Activated T-helper 1 cell treated with anti-CD3 and anti-CD28 coated beads, Interleukin-12 subunit alpha, Interleukin-12 subunit beta, Interleukin-2, Interleukin-4 antibody, amounts not matched to agents 30 ng/mL and 10 ng/mL and 1 ng/mL, durations not matched to agents 14 hours and 24 hours and 36 hours (primary cell): ENCODE measurements around the gene KRTAP4-1. TPM values are rescaled to one million over a fixed set of nuclear protein-coding genes. Genes with fewer than 3 reads are reported as not detected.
"Not testable (repeated sequence)": the region's sequence is repeated elsewhere in the genome, so short reads cannot be mapped to it uniquely, and the experiment has no call there.

Source experiments
- DNase-seq: peaks from one replicate; pipeline ENCODE4 v3.0.0; 2021; ENCODE audit warnings: low spot score
- H3K27ac Mint-ChIP-seq: one replicate; pipeline ENCODE4 v1.8.0; 2021; ENCODE audit warnings: mild to moderate bottlenecking, mixed read lengths
- H3K27me3 Mint-ChIP-seq: one replicate; pipeline ENCODE4 v1.8.0; 2022; ENCODE audit warnings: mild to moderate bottlenecking, moderate library complexity, mixed read lengths; ENCODE audit not compliant: insufficient read depth
- H3K36me3 Mint-ChIP-seq: one replicate; pipeline ENCODE4 v1.8.0; 2021; ENCODE audit warnings: low read depth, mixed read lengths
- H3K4me1 Mint-ChIP-seq: one replicate; pipeline ENCODE4 v1.8.0; 2021; ENCODE audit warnings: low read depth, mixed read lengths
- H3K4me3 Mint-ChIP-seq: one replicate; pipeline ENCODE4 v1.8.0; 2021; ENCODE audit warnings: mild to moderate bottlenecking, moderate library complexity, mixed read lengths
- H3K9me3 Mint-ChIP-seq: one replicate; pipeline ENCODE4 v1.8.0; 2021; ENCODE audit warnings: mixed read lengths
- intact Hi-C: fragments of 100-400 bp; cut with micrococcal nuclease; formaldehyde crosslinking; loops from one replicate; pipeline ENCODE4 v1.15.1; 2024
- total RNA-seq: library from RNA; stranded (reverse); gene quantifications from 2 replicates; pipeline ENCODE4 v1.2.3, GENCODE V29; 2022

KRTAP4-1 gene
- total RNA-seq, 1 donor from 2014 or later = not detected

DNA sequence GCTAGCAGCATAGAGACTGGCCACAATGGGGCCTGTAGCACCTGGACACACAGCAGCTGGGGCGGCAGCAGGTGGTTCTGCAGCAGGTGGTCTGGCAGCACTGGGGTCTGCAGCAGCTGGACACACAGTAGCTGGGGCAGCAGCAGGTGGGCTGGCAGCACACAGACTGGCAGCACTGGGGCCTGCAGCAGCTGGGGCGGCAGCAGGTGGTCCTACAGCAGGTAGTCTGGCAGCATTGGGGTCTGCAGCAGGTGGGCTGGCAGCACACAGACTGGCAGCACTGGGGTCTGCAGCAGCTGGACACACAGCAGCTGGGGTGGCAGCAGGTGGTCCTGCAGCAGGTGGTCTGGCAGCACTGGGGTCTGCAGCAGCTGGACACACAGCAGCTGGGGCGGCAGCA lies 24.5 kb downstream of the KRTAP4-1 start:
- intact Hi-C loops, H3K27ac Mint-ChIP-seq, H3K36me3 Mint-ChIP-seq, DNase-seq, H3K4me3 Mint-ChIP-seq, H3K9me3 Mint-ChIP-seq, H3K4me1 Mint-ChIP-seq, H3K27me3 Mint-ChIP-seq: not testable (repeated sequence)

DNA sequence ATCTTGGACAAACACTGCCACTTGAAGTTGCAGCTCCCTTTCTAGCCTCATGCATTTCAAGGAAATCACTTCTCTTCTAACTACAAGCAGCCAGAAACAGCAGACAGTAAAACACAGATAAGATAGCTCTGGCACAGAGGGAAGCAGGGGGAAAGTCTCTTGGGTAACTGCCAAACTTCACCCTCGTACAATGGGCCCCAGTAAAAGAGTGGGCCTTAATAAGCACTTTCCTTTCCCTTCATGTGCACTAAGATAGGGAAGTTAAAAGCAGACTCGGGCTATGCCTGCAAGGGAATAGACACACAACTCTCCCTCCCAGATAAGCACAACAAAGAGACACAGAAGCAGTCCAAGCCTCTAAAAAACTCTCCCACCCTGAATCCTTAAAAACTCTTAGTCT lies 30.9 kb downstream of the KRTAP4-1 start:
- intact Hi-C loops = no loop called here
- Mint-ChIP-seq H3K4me1 (no peaks in the 10 kb centered on the region), H3K9me3 (no peaks in the 10 kb centered on the region), H3K27me3 (peaks cover 6% of the 10 kb centered on the region), H3K27ac (no peak overlapping the region), H3K4me3 (no peak overlapping the region), H3K36me3 (no peaks in the 10 kb centered on the region)
- no peak for DNase-seq

GRCh38 chr17:41151525-41151924 lies 33.2 kb downstream of the KRTAP4-1 start:
- no peak for DNase-seq
- Mint-ChIP-seq H3K4me3 (no peak overlapping the region), H3K36me3 (no peaks in the 10 kb centered on the region), H3K27ac (no peak overlapping the region), H3K4me1 (no peaks in the 10 kb centered on the region), H3K9me3 (no peaks in the 10 kb centered on the region), H3K27me3 (peaks cover 6% of the 10 kb centered on the region)
- intact Hi-C loops = no loop called here

- intact Hi-C loops = no loop called here
- Mint-ChIP-seq H3K4me3 (no peak overlapping the region), H3K4me1 (no peaks in the 10 kb centered on the region), H3K27me3 (peaks cover 7% of the 10 kb centered on the region), H3K27ac (no peak overlapping the region), H3K36me3 (no peaks in the 10 kb centered on the region), H3K9me3 (no peaks in the 10 kb centered on the region)
- no peak for DNase-seq
Observed at GRCh38 chr17:41150026-41150425, 34.7 kb downstream of the KRTAP4-1 start.

DNA sequence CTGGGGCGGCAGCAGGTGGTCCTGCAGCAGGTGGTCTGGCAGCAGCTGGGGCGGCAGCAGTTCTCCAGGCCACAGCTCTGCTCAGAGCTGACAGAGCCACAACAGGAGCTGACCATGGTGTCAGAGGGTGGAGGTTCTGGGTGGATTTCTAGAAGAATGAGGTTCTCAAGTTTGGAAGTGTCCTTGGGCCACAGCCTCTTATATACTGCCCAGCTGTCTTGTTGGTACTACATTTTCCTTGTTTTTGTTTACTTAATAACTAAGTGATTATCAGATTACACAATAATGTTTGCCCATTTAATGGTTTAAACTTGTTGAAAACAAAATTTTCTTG lies 35.1 kb downstream of the KRTAP4-1 start, which contains the start of gene KRTAP4-5:
Gene KRTAP4-5 (minus strand): TSS at position 174 of the 334 bp plus-strand sequence. CDS start 58 bp downstream, at position 116.
- H3K27ac Mint-ChIP-seq = no peak within 1 kb of the TSS
- no peak for DNase-seq
- peaks cover 6% of the 10 kb centered on the region for H3K27me3 Mint-ChIP-seq
- H3K9me3 Mint-ChIP-seq = no peaks in the 10 kb centered on the region
- H3K4me1 Mint-ChIP-seq = no peaks in the 10 kb centered on the region
- no peak within 1 kb of the TSS for H3K4me3 Mint-ChIP-seq
- intact Hi-C loops = no loop called here
- H3K36me3 Mint-ChIP-seq = no peaks in the 10 kb centered on the region

DNA sequence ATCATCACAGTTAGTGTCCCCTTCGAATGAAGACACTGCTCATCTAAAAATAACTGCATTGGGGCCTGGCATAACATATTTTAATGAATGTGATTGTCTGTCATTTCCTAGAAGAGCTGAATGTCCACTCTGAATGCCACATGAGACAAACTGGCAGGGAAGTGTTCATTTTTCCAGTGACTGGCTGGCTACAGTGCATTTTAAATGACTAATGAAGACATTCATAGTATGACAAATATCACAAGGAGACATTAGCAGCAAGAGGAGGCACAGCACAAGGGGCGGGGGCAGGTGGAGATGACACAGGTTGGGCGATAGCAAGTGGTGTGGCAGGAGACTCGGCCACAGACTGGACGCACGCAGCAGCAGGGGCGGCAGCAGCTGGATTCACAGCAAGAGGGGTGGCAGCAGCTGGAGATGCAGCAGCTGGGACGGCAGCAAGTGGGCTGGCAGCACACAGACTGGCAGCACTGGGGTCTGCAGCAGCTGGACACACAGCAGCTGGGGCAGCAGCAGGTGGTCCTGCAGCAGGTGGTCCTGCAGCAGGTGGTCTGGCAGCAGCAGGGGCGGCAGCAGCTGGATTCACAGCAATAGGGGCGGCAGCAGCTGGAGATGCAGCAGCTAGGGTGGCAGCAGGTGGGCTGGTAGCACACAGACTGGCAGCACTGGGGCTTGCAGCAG lies 35.6 kb downstream of the KRTAP4-1 start:
- H3K27me3 Mint-ChIP-seq, H3K4me3 Mint-ChIP-seq, H3K4me1 Mint-ChIP-seq, H3K9me3 Mint-ChIP-seq, H3K27ac Mint-ChIP-seq, intact Hi-C loops, H3K36me3 Mint-ChIP-seq, DNase-seq: not testable (repeated sequence)

DNA sequence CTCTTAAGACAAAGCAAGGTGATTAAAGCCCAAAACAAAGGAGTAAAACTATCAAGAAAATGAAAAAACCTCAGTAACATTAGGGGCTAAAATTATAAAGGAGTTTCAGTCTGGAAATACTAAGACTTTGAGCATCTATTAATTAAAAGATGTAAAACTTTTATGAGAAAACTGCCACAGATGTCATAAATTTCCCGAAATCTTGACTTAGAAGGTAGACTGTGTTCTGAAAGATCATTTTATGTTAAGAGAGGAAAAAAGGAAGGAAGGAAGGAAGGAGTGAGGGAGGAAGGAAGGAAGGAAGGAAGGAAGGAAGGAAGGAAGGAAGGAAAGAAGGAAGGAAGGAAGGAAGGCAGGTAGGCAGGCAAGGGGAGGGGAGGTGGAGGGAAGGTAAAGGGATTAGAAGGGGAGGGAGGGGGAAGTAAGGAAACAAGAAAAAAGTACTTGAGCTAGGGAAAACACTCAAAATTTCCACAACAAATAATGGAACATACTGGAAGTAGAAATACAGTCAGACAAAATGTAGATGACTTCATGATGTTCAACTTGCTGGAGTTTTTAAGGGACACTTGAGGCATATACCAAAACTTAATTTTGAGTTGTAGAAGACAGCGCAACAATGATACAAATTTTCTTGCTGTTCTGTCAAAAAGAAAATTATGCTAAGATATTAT lies 37.0 kb downstream of the KRTAP4-1 start:
- no peak overlapping the region for H3K4me3 Mint-ChIP-seq
- no peak for DNase-seq
- peaks cover 3% of the 10 kb centered on the region for H3K27me3 Mint-ChIP-seq
- no peak overlapping the region for H3K27ac Mint-ChIP-seq
- intact Hi-C loops = no loop called here
- H3K36me3 Mint-ChIP-seq = no peaks in the 10 kb centered on the region
- H3K4me1 Mint-ChIP-seq = no peaks in the 10 kb centered on the region
- peaks cover 14% of the 10 kb centered on the region for H3K9me3 Mint-ChIP-seq

DNA sequence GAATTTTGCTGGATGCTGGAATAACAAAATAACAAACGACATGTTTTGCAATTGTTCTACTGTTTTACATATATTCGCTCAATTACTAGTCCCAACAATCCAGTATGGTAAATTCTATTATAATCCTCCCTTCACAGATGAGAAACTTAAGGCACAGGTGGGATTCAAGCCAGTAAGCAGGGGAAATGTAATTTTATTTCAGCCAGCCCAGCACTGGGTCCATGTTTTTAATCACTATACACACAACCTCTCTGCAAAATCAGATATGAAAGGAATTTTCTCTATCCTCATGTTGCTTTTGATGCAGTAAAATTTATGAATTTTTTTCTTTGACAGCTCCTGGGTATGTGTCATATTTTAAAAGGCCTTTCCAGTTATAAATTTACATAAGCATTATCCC lies 39.5 kb downstream of the KRTAP4-1 start:
- Mint-ChIP-seq H3K9me3 (peaks cover 27% of the 10 kb centered on the region), H3K4me1 (no peaks in the 10 kb centered on the region), H3K27ac (no peak overlapping the region), H3K4me3 (no peak overlapping the region), H3K36me3 (no peaks in the 10 kb centered on the region), H3K27me3 (peaks cover 3% of the 10 kb centered on the region)
- intact Hi-C loops = no loop called here
- no peak for DNase-seq

GRCh38 chr17:41144846-41145245 lies 39.9 kb downstream of the KRTAP4-1 start:
- no peak overlapping the region for H3K27ac Mint-ChIP-seq
- peaks cover 3% of the 10 kb centered on the region for H3K27me3 Mint-ChIP-seq
- intact Hi-C loops = no loop called here
- H3K36me3 Mint-ChIP-seq = no peaks in the 10 kb centered on the region
- H3K4me1 Mint-ChIP-seq = no peaks in the 10 kb centered on the region
- peaks cover 27% of the 10 kb centered on the region for H3K9me3 Mint-ChIP-seq
- H3K4me3 Mint-ChIP-seq = no peak overlapping the region
- no peak for DNase-seq

- intact Hi-C loops = no loop called here
- Mint-ChIP-seq H3K4me3 (no peak overlapping the region), H3K27ac (no peak overlapping the region), H3K27me3 (peaks cover 1% of the 10 kb centered on the region), H3K36me3 (no peaks in the 10 kb centered on the region), H3K9me3 (peaks cover 31% of the 10 kb centered on the region), H3K4me1 (no peaks in the 10 kb centered on the region)
- no peak for DNase-seq
Observed at GRCh38 chr17:41141361-41141760, 43.4 kb downstream of the KRTAP4-1 start.

- Mint-ChIP-seq H3K4me3 (no peak within 1 kb of the TSS), H3K27me3 (peaks cover 1% of the 10 kb centered on the region), H3K4me1 (no peaks in the 10 kb centered on the region), H3K36me3 (no peaks in the 10 kb centered on the region), H3K9me3 (peaks cover 31% of the 10 kb centered on the region), H3K27ac (no peak within 1 kb of the TSS)
- DNase-seq = no peak
- intact Hi-C loops = no loop called here
Observed at GRCh38 chr17:41140360-41141131, 44.2 kb downstream of the KRTAP4-1 start, which contains the start of gene KRTAP4-6. KRTAP4-6 (minus strand) TSS chr17:41140544; CDS start chr17:41140487, 57 bp downstream.

DNA sequence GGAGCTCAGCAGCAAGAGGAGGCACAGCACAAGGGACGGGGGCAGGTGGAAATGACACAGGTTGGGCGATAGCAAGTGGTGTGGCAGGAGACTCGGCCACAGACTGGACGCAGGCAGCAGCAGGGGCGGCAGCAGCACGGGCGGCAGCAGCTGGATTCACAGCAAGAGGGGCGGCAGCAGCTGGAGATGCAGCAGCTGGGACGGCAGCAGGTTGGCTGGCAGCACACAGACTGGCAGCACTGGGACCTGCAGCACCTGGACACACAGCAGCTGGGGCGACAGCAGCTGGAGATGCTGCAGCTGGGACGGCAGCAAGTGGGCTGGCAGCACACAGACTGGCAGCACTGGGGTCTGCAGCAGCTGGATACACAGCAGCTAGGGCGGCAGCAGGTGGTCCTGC lies 44.8 kb downstream of the KRTAP4-1 start:
- H3K4me1 Mint-ChIP-seq, DNase-seq, intact Hi-C loops, H3K4me3 Mint-ChIP-seq, H3K27me3 Mint-ChIP-seq, H3K27ac Mint-ChIP-seq, H3K36me3 Mint-ChIP-seq: not testable (repeated sequence)
- peaks cover 31% of the 10 kb centered on the region for H3K9me3 Mint-ChIP-seq
